Heart left ventricle (tissue), 13 donors: ENCODE results near the gene ZC3HAV1L.

Experiments
- POLR2A ChIP-seq, 2 donors: fragments of 450-650 bp; IDR thresholded peaks; one replicate each; pipeline ENCODE4 v1.6.1; 2017; ENCODE audit warnings: antibody characterized with exemption in 2 of 2, mild to moderate bottlenecking in 2 of 2, moderate library complexity in 2 of 2
- TF ChIP-seq, protein P1 (sequence below), 12 donors: fragments of 200-600 bp; sonication (generic) in 4 of 12; IDR thresholded peaks; one replicate each; pipeline versions ENCODE4 v1.5.0 to v1.8.0; 2018 to 2022; ENCODE audit warnings: antibody characterized with exemption in 12 of 12, mild to moderate bottlenecking in 5 of 12
- donor health status: ischemic (EF 13 %, LVEDD 7.1; RV severe dilation, severe dysfunction).
- donor health status: DM: no; HTN: yes; CAD: no.
- donor health status: DM: no; HTN: no; CAD: no.
- donor health status: ischemic (EF 25% LVEDD 6.9; RV normal size, moderate dysfunction).
- donor health status: ischemic (EF 25% LVEDD 5.7; RV mildly dilated, moderate dysfunction).
- donor health status: ischemic (EF 35%, LVEDD 5.7; RV mildly dilated, moderate dysfunction).
- donor health status: nonischemic (EF 11% LVEDD 7.7; RV severe dilation, severe dysfunction).
- donor health status: DM: yes; HTN: yes; CAD: no.
- donor health status: PGD.
- donor health status: ischemic (EF 29% LVEDD 5.4; RV normal size, mild dysfunction).
- donor health status: nonischemic (EF 23%, LVEDD 6.1; RV moderate dilation, normal function).

- no peak for TF ChIP-seq POLR2A (IDR thresholded peaks at IDR 0.05)
- TF ChIP-seq, protein P1, sequence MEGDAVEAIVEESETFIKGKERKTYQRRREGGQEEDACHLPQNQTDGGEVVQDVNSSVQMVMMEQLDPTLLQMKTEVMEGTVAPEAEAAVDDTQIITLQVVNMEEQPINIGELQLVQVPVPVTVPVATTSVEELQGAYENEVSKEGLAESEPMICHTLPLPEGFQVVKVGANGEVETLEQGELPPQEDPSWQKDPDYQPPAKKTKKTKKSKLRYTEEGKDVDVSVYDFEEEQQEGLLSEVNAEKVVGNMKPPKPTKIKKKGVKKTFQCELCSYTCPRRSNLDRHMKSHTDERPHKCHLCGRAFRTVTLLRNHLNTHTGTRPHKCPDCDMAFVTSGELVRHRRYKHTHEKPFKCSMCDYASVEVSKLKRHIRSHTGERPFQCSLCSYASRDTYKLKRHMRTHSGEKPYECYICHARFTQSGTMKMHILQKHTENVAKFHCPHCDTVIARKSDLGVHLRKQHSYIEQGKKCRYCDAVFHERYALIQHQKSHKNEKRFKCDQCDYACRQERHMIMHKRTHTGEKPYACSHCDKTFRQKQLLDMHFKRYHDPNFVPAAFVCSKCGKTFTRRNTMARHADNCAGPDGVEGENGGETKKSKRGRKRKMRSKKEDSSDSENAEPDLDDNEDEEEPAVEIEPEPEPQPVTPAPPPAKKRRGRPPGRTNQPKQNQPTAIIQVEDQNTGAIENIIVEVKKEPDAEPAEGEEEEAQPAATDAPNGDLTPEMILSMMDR (IDR thresholded peaks at IDR 0.05), result no peak
These were observed 5.7 kb upstream of the ZC3HAV1L start for GRCh38 chr7:139041378-139042085.
